ENCODE data around the gene CASQ2.
"Not testable (repeated sequence)": the region's sequence is repeated elsewhere in the genome, so short reads cannot be mapped to it uniquely, and the experiment has no call there.

CASQ2 gene

GRCh38 chr1:115779075-115779474, 10.6 kb upstream of the CASQ2 start:
- DNase-seq = not testable (repeated sequence)

GRCh38 chr1:115771847-115772457, 3.4 kb upstream of the CASQ2 start:
- peak; percentile 37 for DNase-seq

GRCh38 chr1:115771094-115771846, 2.8 kb upstream of the CASQ2 start:
- DNase-seq = no peak

- no peak for DNase-seq
These were observed 1.1 kb downstream of the CASQ2 start for GRCh38 chr1:115767403-115767802.

- DNase-seq = no peak
These were observed 3.4 kb downstream of the CASQ2 start for GRCh38 chr1:115765091-115765490.

GRCh38 chr1:115764541-115764940, 4.0 kb downstream of the CASQ2 start:
- no peak for DNase-seq

GRCh38 chr1:115762779-115763178, 5.7 kb downstream of the CASQ2 start:
- no peak for DNase-seq

- DNase-seq = no peak
These were observed 6.8 kb downstream of the CASQ2 start for GRCh38 chr1:115761601-115762302.

- no peak for DNase-seq
These were observed 10.7 kb downstream of the CASQ2 start for GRCh38 chr1:115757856-115758255.

GRCh38 chr1:115757326-115757725, 11.2 kb downstream of the CASQ2 start:
- no peak for DNase-seq

GRCh38 chr1:115755456-115756370, 12.8 kb downstream of the CASQ2 start:
- DNase-seq = no peak

GRCh38 chr1:115753830-115754229, 14.7 kb downstream of the CASQ2 start:
- DNase-seq = no peak

- DNase-seq = no peak
These were observed 15.2 kb downstream of the CASQ2 start for GRCh38 chr1:115753361-115753760.

GRCh38 chr1:115748401-115749150, 19.9 kb downstream of the CASQ2 start:
- no peak for DNase-seq

GRCh38 chr1:115746021-115746690, 22.4 kb downstream of the CASQ2 start:
- DNase-seq = no peak

GRCh38 chr1:115744646-115745275, 23.8 kb downstream of the CASQ2 start:
- DNase-seq = no peak

GRCh38 chr1:115740811-115741210, 27.7 kb downstream of the CASQ2 start:
- no peak for DNase-seq

GRCh38 chr1:115732316-115732715, 36.2 kb downstream of the CASQ2 start:
- DNase-seq = no peak

GRCh38 chr1:115729756-115730155, 38.8 kb downstream of the CASQ2 start:
- no peak for DNase-seq

GRCh38 chr1:115728341-115728740, 40.2 kb downstream of the CASQ2 start:
- DNase-seq = no peak

- no peak for DNase-seq
These were observed 40.7 kb downstream of the CASQ2 start for GRCh38 chr1:115727706-115728249.
